Measurements from ENCODE around the gene CNGA1.

Gene CNGA1

GRCh38 chr4:48016141-48017107, at the start of gene CNGA1, which contains the start of gene NIPAL1:
Gene CNGA1, minus strand, starts transcription at chr4:48016681. Its CDS starts 63,992 bp downstream, at chr4:47952689.
Gene NIPAL1, plus strand, starts transcription at chr4:48016772. Its CDS starts 68 bp downstream, at chr4:48016840.
- no peak for DNase-seq (ENCODE audit: low read depth)
- peak within 1 kb of the TSS; percentile 78 for H3K4me3 ChIP-seq (ENCODE audit: low read depth, low read length)

GRCh38 chr4:48065587-48066052, 49.1 kb upstream of the CNGA1 start:
- H3K4me3 ChIP-seq (ENCODE audit: low read depth, low read length), result no peak overlapping the region
- no peak for DNase-seq (ENCODE audit: low read depth)

DNA sequence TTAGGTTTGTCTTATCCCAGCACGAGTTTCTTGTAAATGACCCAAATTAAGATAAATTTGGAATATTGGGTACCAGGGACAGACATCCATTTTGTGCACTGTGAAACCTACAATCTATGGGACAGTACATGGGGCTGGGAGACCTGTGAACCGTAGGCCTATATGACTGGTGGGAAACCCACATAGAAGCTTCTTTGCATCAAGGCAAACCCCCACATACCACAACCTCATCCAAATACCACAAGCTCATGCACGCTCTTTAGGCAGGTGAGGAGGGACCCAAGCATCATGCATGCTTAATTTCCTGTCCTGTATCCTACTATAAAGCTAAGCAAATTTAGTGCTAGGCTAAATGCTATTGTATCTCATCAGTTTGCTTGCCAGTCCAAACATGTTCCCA, 47.9 kb upstream of the CNGA1 start:
- no peak for DNase-seq (ENCODE audit: low read depth)
- no peak overlapping the region for H3K4me3 ChIP-seq (ENCODE audit: low read depth, low read length)

DNA sequence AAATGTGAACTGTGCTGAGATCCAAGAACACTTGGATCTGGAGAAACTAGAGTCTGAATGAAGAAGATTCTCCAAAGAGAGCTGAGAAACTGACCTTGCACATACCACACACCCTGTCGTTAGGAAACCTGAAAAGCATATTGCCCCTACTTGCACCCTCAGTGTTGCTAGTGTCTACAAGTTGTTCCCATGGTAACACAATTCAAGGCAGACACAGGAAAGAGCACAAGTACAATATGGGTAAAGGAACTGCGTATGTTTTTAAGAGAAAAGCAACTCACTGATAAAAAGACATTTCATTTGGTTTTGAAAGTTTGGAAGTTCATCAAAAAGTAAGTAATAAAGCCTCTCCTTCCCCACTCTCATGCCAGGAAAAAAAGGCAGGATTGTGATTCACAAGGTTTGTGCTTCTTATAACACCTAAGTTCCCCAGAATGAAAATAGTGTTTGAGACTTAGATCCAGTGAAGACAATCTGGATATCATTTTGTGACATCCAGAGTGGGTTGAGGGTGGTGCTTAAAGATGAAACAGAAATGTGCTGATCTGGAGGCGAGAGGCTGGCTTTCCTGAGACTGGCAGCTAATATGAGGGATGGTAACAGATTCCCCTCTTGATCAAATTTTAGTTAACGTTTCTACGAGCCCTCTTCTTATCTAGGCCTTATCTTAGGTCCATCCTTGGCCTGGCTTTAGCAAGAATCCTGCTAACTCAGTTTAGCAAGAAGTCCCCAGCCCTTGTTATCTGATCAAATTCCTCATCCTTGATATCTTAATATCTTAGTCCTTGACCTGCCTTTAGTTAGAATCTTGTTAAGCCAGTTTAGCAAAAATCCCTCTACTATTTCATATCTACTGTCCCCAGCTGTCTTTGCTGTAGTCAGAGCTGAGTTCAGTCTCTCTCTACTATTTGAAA, 42.4 kb upstream of the CNGA1 start:
- DNase-seq (ENCODE audit: low read depth), result no peak
- H3K4me3 ChIP-seq (ENCODE audit: low read depth, low read length), result no peak overlapping the region

GRCh38 chr4:48051078-48051477, 34.6 kb upstream of the CNGA1 start:
- DNase-seq (ENCODE audit: low read depth), result no peak
- H3K4me3 ChIP-seq (ENCODE audit: low read depth, low read length), result no peak overlapping the region

DNA sequence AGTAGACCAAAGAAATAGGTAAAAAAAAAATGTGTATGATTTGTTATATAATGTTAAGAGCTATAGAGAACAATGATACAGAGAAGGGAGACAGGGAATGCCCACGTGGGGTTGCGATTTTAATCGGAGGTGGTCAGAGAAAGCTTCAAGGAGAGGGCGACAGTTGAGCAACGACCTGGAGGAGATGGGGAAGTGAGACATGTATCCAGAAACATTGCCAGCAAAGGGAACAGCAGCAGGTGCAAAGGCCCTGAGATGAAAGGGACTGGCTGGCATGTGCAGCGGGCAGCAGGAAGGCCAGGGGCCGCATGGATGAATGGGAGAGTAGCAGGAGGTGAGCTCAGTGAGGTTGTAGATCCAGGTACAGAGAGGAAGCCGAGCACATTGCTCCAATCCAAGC, 33.0 kb upstream of the CNGA1 start:
- DNase-seq (ENCODE audit: low read depth), result no peak
- H3K4me3 ChIP-seq (ENCODE audit: low read depth, low read length), result no peak overlapping the region

DNA sequence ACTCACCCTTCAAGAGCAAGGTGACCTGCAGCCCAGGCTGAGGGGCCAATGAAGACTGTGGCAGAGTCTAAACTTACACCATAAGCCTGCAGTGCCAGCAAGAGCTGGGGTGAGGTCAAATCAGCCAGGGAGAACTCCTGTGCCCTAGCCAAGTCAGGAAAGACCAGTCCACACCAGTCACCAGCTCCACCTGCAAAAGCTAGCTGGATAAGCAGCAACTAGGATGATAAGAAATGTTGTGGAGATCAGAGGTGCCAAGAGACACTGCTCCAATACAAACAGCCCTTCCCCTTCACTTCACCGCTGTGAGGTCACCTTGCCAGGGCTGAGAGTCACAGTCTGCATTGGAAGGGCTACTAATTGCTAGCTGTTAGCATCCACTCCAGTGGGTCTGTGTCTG, 31.4 kb upstream of the CNGA1 start:
- no peak for DNase-seq (ENCODE audit: low read depth)

GRCh38 chr4:48047421-48047844, 31.0 kb upstream of the CNGA1 start:
- H3K4me3 ChIP-seq (ENCODE audit: low read depth, low read length), result no peak overlapping the region
- DNase-seq (ENCODE audit: low read depth), result no peak

More for the DNA sequence above, 31.4 kb upstream of the CNGA1 start:
- H3K4me3 ChIP-seq (ENCODE audit: low read depth, low read length), result no peak overlapping the region

- no peak overlapping the region for H3K4me3 ChIP-seq (ENCODE audit: low read depth, low read length)
- DNase-seq (ENCODE audit: low read depth), result no peak
Observed at GRCh38 chr4:48046059-48046458, 29.6 kb upstream of the CNGA1 start.

DNA sequence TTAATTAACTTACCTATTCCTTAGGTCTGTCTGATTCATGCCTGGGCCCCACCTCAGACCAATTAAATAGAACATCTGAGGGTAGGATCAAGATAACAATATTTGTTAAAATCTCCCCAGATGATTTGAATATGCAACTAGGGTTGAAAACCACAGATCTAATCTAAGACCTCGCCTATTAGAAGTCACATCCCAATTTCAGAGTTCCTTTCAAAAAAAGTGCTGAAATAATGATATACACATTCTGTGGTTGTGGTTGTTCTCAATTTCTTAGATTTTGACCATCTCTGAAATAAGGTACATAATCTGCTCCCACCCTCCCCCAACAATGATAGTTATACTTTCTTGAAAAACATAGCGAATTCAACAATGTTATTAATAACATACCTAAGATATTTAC, 27.8 kb upstream of the CNGA1 start:
- no peak overlapping the region for H3K4me3 ChIP-seq (ENCODE audit: low read depth, low read length)

GRCh38 chr4:48043504-48043903, 27.0 kb upstream of the CNGA1 start:
- DNase-seq (ENCODE audit: low read depth), result no peak
- H3K4me3 ChIP-seq (ENCODE audit: low read depth, low read length), result no peak overlapping the region

More for the DNA sequence above, 27.8 kb upstream of the CNGA1 start:
- DNase-seq (ENCODE audit: low read depth), result no peak

GRCh38 chr4:48042979-48043461, 26.5 kb upstream of the CNGA1 start:
- no peak for DNase-seq (ENCODE audit: low read depth)

GRCh38 chr4:48041535-48042137, 25.2 kb upstream of the CNGA1 start:
- H3K4me3 ChIP-seq (ENCODE audit: low read depth, low read length), result no peak overlapping the region
- no peak for DNase-seq (ENCODE audit: low read depth)

More at GRCh38 chr4:48042979-48043461, 26.5 kb upstream of the CNGA1 start:
- no peak overlapping the region for H3K4me3 ChIP-seq (ENCODE audit: low read depth, low read length)

GRCh38 chr4:48039561-48039960, 23.1 kb upstream of the CNGA1 start:
- no peak for DNase-seq (ENCODE audit: low read depth)
- no peak overlapping the region for H3K4me3 ChIP-seq (ENCODE audit: low read depth, low read length)

DNA sequence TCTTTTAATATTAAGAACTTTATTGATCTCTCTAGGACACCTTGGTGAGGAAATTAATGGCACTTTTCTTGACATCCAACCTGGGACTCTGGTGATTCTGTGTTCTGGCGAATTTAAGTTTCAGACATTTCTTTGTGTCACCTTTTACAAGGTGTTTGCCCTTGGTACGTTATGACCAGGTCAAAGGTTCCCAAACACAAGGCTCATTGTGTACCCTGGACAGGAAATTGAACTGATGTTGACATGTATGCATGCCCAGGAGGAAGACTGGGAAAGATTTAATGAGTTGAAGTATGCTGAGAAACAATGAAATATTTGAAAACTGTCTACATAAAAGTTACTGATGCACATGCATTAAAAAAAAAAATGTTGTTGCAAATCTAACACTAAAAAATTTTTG, 22.2 kb upstream of the CNGA1 start:
- no peak overlapping the region for H3K4me3 ChIP-seq (ENCODE audit: low read depth, low read length)
- no peak for DNase-seq (ENCODE audit: low read depth)

DNA sequence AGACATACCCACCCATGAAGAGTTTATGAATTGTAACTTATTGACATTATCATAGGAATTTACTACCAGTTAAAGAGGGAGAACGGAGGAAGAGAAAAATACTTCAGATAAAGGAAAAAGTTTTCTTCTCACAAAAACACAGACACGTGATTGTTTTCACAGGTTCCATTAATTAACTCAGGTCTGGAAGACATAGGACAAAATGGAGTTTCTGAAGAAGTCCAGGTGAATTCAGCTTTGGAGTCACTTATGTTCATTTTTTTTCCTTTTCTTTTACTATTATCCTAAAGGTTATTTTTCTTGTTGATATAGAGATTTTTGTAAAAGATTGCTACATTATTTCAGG, 20.6 kb upstream of the CNGA1 start:
- no peak for DNase-seq (ENCODE audit: low read depth)
- no peak overlapping the region for H3K4me3 ChIP-seq (ENCODE audit: low read depth, low read length)

DNA sequence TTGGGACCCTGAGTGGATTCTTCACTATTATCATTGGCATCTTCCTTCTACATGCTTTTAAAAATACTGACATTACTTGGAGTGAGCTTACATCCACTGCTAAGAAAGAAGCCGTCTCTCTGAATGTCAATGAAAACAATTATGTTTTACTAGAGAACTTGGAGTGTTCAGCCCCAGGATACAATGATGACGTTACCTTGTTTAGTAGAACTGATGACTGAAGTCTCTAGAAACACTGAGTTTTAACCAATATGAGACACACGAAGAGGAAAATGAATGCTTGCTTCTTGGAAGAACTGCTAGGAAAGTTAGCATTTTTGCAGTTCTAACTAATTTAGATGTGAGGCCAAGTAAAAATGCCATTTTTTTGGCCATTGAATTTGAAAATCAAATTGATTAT, 19.5 kb upstream of the CNGA1 start:
- no peak for DNase-seq (ENCODE audit: low read depth)
- H3K4me3 ChIP-seq (ENCODE audit: low read depth, low read length), result no peak overlapping the region

- no peak for DNase-seq (ENCODE audit: low read depth)
- H3K4me3 ChIP-seq (ENCODE audit: low read depth, low read length), result no peak overlapping the region
Observed at GRCh38 chr4:48033825-48034413, 17.4 kb upstream of the CNGA1 start.

DNA sequence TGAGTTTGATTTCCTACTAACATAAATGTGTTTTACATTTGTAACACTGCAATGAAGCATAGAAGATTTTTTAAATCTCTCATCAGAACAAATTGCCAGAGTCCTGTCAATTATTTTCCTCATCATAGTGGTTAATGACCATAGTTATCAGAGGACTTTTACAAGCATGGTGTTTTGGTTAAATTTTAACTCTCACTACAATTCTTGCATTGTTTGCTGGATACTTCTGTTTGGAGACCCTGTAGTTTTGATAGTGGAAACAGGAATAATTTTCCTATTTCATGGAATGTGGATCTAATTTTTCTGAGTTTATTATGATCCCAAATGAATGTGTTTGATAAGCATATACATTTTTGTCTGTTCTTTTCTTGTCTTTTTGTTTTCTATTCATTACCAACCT, 16.9 kb upstream of the CNGA1 start:
- DNase-seq (ENCODE audit: low read depth), result no peak
- no peak overlapping the region for H3K4me3 ChIP-seq (ENCODE audit: low read depth, low read length)
